Fibroblast of villous mesenchyme (primary cell): ENCODE measurements around the gene PNPLA5. TPM values are rescaled to one million over a fixed set of nuclear protein-coding genes. Genes with fewer than 3 reads are reported as not detected.

Experiments
- DNase-seq: peaks from one replicate; pipeline ENCODE4 v3.0.0-alpha.2; 2010; ENCODE audit warnings: low read depth
- H3K4me3 ChIP-seq: 2 replicates; pipeline ENCODE4 v1.5.1; 2011; ENCODE audit warnings: low read depth, mild to moderate bottlenecking, low read length
- CTCF ChIP-seq: IDR thresholded peaks from 2 replicates; pipeline ENCODE4 v1.5.1; 2012; ENCODE audit warnings: low read depth, mild to moderate bottlenecking, low read length; ENCODE audit not compliant: insufficient read depth
- total RNA-seq: library from RNA; depleted of rRNA; stranded (reverse); fragments of >200 nt; gene quantifications from 2 replicates; pipeline ENCODE4 v1.2.3, GENCODE V29; 2012

The PNPLA5 gene
- total RNA-seq, 1 donor = not detected

- H3K4me3 ChIP-seq = no peak within 1 kb of the TSS
- no peak for DNase-seq
- no peak for TF ChIP-seq CTCF
These were observed 29.5 kb downstream of the PNPLA5 start, which contains the start of gene SULT4A1 for GRCh38 chr22:43862074-43862881. TSS of gene SULT4A1 (minus strand) at chr22:43862513. CDS start at chr22:43862382, 131 bp downstream.

GRCh38 chr22:43861529-43861928 is 30.3 kb downstream of the PNPLA5 start:
- no peak overlapping the region for H3K4me3 ChIP-seq
- TF ChIP-seq CTCF = no peak

GRCh38 chr22:43860831-43861230 is 31.0 kb downstream of the PNPLA5 start:
- no peak overlapping the region for H3K4me3 ChIP-seq
- no peak for TF ChIP-seq CTCF
- DNase-seq = no peak

More at GRCh38 chr22:43861529-43861928, 30.3 kb downstream of the PNPLA5 start:
- no peak for DNase-seq

- no peak for TF ChIP-seq CTCF
- H3K4me3 ChIP-seq = no peak overlapping the region
- no peak for DNase-seq
These were observed 31.7 kb downstream of the PNPLA5 start for GRCh38 chr22:43860126-43860525.

- no peak for DNase-seq
- no peak for TF ChIP-seq CTCF
- no peak overlapping the region for H3K4me3 ChIP-seq
These were observed 32.2 kb downstream of the PNPLA5 start for GRCh38 chr22:43859621-43860020.

- H3K4me3 ChIP-seq = no peak overlapping the region
- DNase-seq = no peak
- TF ChIP-seq CTCF = no peak
These were observed 32.6 kb downstream of the PNPLA5 start for GRCh38 chr22:43859176-43859575.
